GM21737 (cell line): ENCODE results near the gene TMX3.

Source experiments
- ATAC-seq: cut with Tn5 transposase; IDR thresholded peaks from one replicate; pipeline ENCODE4 v1.9.1; 2021; ENCODE audit warnings: mild to moderate bottlenecking, moderate library complexity; ENCODE audit not compliant: unreplicated experiment

TMX3 gene

DNA sequence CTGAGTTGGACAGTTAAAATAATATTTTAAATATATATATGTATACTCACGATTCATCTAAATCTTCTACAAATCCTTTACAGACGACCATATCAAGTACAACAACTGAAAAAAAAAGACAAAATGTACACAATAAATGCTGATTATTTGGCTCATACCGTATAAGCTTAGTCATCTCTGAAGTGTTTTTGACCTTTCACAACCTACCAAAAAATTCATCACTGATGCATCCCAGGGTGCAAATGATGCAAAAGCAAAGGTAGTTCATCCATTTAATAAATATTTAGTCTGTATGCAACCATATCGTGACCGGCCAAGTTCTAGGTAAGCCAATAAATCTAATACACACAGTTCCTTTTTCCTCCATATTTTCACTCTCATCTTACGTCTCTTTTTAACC, 1.1 kb downstream of the TMX3 start:
- no peak for ATAC-seq

DNA sequence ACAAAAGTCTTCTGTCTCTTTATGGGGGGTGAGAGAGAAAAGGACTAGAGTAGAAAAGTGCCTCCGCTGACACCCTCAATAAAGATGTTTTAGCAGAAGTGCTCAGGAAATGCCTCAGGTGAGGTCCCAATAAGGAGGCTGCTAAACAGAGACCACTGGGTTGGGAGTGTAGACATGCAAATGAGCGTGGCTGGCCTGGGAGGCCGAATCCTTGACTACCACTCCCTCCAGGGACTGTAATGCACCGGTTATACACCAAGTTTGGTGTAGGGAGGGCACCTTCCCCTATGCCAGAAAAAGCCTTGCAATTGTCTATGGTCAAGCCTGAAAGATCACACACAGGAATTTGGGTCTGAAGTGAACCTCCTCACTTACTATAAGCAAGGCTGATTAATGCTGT, 1.8 kb downstream of the TMX3 start:
- ATAC-seq = peak; percentile 25

DNA sequence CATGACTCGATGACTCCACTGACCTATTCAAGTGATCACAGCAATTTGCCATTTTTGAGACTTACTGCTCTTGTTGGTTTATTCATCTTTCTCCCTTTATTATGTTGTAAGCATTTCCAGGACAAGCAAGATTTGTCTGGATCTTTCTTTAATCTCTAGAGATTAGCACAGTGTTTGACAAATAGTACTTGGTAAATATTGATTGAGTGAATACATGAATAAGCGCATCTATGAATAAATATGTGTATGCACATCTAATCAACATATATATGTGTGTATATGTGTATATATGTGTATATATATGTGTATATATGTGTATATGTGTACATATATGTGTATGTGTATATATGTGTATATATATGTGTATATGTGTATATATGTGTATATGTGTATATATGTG, 7.3 kb downstream of the TMX3 start:
- no peak for ATAC-seq

DNA sequence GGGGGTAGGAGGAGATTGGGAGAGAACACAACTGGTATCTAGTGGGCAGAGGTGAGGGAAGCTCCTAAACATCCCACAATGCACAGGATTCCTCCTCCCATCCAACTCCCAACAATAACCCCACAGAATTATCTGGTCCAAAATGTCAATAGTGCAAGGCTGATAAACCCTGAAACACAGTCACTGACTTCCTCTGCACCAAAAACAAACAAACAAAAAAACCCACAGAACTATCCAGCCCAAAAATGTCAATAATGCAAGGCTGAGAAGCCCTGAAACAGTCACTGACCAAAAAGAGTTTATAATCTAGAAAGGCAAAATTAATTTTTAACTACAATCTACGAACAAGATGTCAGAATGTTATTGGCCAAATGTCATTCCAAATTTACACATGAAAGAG, 9.8 kb downstream of the TMX3 start:
- no peak for ATAC-seq

DNA sequence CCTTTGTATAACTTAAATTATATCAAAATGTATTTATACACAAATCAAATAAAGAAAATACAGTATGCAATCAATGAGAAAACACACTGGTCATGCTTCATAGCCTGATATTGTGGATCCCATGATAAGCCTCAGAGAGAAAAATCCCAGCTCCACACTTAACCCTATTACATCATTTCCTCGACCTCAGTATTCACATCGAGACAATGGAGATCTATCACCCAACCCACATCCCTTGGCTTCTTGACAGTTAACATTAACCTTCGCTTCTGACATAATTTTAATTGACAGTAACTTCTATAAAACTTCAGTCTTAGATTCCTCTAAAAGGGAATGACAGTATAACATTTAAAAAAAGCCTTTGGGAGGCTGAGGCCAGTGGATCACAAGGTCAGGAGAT, 11.6 kb downstream of the TMX3 start:
- no peak for ATAC-seq

DNA sequence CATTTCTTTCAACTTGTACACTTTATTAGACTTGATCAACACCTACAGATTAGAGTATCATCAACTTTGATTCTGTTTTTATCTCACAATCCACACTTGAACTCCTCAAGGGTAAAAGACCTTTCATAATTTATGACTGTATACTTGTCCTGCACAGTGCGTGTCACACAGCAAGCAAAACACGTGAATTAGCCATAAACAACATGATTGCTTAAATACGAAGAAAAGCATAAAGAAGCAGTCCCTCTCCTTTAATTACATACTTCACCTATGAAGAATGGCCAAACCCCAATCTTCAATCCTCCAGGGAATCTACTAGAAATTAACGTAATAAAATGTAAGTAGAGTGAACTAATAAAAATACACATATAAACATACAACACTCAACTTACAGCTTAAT, 13.6 kb downstream of the TMX3 start:
- no peak for ATAC-seq

DNA sequence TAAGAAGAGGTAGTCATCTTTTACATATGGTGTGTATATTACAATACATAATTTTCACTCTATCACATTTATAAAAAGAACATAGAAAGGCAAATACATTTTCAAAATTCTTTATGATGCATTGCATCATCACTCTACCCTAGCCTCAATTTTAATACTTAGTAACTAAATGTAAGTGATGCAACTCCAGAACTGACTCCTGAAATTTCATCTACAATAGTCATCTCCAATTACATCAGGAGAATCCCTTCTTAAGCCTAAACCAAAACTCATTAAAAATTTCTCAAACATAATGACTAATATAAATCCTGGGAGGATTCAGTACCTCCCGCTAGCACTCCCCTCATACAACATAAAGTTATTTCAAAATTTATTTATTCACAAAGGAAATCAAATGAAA, 15.9 kb downstream of the TMX3 start:
- ATAC-seq = no peak

DNA sequence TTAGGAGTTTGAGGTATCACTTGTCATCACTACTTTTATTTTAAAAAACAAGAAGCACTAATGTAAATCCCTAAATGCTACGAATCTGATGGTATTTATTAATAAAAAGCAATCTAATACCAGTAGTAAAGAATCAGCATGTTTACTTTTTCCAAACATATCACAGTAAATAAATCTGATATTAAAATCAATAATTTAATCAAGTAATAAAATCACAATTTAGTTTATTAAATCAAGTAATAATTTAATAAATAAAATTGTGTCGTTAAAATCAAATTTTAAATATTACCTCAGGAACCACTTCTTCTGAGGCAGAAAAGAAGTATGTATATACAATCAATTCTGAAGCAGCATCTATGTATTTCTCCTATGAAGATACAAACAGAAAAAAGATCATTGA, 18.0 kb downstream of the TMX3 start:
- ATAC-seq = no peak

DNA sequence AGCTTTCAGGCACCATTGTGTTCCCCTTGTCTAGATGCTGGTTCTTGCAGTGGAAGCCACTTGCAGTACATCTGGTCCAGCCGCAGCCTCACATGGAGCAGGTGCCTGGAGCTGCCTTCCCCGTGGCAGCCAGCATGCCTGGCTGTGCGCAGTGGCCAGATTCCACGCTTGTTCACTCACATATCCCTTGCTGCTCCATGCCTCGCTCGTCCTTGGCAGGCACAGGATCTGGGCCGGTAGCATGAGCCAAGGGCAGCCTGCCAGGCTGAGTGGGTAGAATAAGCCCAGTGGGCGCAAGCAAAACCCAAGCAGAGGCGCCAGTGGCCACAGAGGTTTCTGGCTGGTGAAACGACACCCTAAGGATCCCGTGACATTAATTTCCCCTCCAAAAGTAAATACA, 20.6 kb downstream of the TMX3 start:
- no peak for ATAC-seq

DNA sequence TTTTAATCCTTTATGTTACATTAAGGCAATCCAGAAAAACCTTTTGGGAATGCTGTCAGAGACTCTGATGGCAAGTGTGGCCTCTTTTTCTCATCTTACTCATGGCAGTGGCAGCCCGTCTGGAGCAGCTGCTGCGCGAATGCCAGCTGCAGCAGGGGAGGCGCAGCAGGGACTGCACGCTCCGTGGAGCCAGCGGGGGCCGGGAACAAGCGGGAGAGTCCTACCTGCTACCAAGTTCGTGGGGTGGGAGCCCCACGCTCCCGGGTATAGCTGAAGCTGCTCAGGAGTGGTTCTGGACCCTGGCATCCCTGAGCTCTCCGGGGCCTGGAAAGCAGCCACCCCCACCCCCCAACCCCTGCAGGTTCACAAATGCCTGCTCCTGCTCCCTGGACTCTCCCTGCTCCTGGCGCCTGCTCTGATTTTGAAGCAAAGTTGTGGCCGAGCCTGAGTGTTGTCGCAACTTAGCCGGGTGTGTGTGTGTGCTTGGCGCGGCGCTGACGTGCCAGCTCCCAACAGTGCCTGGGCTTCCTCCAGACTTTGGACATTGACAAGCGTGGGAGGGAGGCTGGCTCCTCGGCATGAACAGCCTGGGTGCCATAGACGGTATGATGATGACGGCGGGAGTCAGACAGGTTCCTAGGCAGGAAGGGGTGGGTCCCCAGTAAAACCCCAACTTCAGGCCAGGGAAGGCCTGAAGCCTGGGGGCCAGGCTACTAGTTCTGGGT, 21.7 kb downstream of the TMX3 start:
- ATAC-seq = no peak

DNA sequence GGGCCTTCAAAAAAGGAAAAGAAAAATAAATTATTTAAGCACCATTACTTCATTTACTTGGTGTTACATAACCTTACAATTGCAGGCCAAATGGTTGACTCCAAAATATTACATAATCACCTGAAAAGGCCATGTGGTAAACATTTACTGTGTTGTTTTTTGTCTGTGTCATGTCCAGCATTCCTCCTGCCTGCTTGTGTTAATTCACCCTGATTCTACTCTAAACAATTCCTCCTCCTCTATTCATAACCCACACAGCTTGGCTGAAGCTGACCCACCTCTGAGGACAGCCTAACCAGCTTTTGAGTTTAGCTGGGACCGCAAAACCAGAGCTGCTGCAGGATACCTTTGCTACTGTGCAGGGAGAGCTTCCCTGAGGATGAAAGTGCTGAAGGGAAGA, 35.4 kb downstream of the TMX3 start:
- ATAC-seq = no peak

DNA sequence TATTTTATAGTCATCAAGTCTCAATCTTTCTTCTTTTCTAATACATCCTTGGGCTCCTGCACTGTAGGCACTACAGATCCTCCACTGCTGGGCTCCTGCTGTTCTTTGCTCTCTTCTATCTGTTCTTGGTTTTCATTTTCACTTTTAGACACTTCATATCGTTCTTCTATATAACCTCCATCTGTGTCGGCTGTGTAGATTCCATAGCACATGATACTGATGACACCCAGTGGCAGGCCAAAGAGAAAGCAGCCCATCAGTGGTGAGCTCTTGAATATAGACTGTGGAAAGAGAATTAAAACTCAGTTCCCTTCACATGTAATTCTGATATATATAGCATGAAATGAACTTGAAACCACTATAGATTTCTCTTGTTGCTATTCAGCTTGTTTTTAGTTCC, 38.0 kb downstream of the TMX3 start:
- ATAC-seq = peak; percentile 88

DNA sequence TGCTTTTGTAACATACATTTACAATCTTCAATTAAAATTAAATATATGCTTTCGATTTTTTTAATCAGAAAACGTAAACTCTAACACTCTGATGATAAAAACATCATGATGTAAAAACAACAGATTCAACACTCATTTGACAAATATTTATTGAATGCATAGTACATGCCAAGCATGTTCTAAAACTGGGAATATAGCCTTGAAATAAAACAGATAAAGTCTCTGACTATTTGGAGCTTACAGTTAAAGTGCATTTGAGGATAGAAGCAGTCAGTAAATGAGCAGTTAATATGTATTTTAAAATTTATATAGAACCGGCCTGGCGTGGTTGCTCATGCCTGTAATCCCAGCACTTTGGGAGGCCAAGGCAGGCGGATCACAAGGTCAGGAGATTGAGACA, 47.8 kb downstream of the TMX3 start:
- no peak for ATAC-seq

DNA sequence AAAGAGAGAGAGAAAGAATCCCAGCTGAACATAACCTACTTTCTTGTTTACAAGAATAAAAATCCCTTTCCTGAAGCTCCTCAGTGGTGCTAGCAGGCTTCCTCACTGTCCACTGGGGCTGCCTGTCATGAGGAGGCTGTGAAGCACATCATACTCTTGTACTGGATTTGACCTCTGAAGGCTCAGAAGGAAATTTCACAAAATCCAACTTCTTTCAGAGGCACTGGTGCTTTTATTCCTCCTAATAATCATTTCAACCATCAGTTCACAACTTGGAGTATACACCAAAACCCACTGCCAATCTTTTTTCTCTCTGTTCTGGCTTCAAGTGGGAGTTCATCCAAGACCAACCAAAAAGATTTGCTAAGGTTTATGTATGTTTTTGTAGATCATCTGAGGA, 48.5 kb downstream of the TMX3 start:
- ATAC-seq = no peak

DNA sequence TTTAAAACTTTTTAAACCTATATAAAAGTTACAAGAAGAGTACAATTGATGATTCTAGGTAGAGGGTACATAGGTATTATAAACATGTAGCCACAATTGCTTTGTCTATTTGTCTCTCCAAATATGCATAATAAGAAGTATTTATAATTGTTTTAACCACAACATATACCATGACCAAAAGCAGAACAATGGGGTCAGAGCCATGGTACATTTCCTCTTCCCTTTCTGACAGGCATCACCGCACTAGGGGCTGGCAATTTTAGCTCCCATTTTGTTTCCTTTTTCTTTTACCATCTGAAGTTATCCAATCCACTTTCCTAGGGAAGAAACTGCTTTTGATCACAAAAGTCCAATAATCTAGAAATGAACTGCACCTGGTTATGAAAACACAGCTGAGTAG, 49.3 kb downstream of the TMX3 start:
- ATAC-seq = no peak

DNA sequence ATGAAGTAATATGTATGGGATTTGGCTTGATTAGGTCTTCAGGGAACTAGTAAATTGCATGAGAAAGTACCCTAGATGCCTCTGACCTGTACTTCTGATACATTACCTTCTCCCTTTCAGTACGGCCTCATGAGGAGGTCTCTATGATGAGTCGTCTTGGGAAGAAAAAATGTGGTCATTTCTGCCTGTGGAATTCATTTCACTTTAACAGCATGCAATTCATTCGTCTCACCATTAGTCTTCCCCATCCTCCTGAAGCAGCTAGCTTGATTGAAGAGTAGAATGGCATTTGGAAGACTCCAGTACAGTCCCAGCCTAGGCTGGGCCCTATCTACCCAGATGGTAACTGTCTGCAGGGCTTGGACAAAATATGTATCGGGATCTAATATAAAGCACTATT, 52.2 kb downstream of the TMX3 start:
- ATAC-seq = no peak

DNA sequence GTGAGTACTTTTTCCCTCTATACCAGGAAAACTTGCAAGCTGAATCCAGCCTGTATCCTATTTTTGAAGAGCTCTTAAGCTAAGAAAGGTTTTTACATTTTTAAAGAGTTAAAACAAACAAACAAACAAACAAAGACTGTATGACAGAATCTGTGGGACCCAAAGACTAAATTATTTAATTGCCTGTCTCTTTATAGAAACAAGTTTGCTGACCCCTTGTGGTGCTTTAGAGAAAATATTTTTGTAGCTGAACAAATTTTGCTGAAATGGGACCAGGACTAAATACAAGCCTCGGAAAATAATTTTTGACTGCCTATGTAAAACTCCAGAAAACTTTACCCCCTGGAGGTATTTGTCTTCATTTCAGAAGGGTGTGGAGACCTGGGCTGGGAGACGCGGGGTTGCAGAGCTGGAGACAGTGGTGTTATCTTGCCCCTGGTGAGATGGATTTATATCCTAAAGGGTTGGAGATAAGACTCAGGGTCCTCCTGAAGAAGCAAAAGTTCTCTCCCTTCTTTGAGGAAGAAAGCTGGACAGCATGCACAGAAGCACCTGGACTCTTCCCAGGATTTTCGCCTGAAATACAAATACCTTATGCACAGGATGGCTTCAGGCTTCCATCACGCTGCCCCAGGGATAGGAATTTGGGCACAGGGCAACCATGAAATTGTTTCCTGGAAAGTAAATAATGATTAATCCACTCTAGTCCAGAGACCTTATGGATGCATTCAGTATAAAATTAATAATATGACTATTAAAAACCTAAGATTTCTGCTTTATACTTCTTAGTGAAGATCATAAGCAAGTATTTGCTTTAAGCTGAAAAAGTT, 54.3 kb downstream of the TMX3 start:
- no peak for ATAC-seq

DNA sequence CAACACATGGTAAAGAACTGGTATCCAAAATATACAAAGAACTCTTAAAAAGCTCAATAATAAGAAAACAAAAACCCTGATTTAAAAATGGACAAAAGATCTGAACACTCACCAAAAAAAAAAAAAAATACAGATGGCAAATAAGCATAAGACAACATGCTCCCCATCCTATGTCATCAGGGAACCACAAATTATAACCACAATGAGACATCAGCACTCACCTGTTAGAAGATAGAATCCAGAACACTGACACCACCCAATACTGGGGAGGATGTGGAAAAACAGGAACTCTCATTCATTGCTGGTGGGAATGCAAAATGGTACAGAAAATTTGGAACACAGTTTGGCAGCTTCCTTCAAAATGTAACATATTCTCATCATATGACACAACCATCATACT, 66.7 kb downstream of the TMX3 start:
- ATAC-seq = no peak

DNA sequence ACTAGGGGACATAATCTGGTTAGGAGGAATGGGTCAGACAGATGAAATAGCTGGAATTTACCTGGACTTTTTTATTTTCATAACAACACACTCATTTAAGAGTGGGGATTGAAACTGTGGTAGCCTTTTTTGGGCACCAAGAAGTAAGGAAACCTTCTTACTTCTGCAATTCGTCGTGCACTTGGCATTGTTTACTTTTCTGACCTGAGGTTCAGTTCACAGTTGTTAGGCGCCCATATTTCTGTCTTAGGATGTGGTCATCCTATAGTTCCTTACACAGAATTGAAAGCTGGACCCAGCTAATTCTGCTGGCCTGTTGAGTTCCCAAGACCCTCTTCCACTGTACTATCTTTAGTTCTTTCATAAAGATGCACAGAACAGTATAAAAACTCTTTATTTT, 72.9 kb downstream of the TMX3 start:
- ATAC-seq = peak; percentile 57

DNA sequence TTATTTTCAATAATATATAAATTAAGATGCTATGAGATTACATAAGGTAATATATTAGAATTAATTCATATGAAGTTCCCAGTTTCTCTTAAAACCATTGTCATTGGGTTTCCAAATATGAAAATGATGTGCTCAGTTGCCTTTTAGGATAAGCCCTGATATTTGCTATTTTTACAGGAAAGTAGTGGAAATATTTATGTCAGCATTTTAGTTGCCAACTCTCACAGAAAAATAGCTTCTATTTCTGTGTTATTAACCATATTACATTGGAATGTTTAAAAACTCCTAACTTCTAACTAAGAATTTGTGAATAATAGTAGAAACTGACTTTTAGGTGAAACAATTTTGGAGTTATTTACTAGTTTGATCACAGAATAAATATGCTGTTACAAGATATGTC, 74.0 kb downstream of the TMX3 start:
- no peak for ATAC-seq

DNA sequence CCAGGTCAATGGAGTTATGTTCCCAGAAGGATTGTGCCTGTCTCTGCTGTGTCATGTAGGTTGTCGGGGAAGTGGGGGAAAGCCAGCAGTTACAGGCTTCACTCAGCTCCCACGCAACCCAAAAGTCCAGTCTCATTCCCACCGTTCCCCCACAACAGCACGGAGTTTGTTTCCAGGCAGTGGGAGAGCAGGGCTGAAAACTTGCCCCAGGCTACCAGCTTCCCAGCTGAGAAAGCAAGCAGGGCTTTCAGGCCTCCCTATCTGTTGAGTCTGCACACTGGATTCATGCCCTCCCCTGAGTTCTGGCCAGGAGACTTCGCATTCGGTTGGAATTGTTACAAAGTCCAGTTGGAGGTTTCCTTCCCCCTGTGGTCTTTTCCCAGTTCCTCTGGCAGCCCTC, 76.3 kb downstream of the TMX3 start:
- ATAC-seq = no peak

DNA sequence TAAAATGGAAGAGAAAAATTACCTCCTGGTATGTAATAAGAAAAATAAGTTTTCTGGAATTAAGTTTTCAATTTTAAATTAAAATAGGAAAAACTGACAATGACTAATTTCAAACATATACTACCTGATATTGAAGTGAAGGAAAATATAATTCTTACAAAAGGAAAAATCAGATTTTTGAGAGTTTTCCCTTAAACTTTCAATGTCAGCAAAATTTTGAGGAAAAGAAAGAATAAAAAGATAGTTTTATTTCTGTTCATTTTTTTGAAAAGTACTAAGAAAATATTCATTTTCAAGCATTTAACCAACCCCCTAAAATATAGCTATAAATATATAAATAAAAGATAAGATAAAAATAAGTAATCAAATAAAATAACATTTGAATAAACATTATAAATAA, 87.1 kb downstream of the TMX3 start:
- ATAC-seq = no peak
